Ureter (tissue), 1 donor: Measurements from ENCODE around the gene SPOCK1. TPM values are rescaled to one million over a fixed set of nuclear protein-coding genes. Genes with fewer than 3 reads are reported as not detected.
"Not testable (repeated sequence)": the region's sequence is repeated elsewhere in the genome, so short reads cannot be mapped to it uniquely, and the experiment has no call there.

Experiments used
- DNase-seq: peaks from one replicate; pipeline ENCODE4 v3.0.0-alpha.2; 2020; ENCODE audit warnings: low spot score
- total RNA-seq: library from RNA; stranded (reverse); gene quantifications from one replicate; pipeline ENCODE4 v1.2.4, GENCODE V29; 2023
- donor health status: DM: yes; HTN: yes; CAD: no.

SPOCK1 gene
- total RNA-seq, 1 donor from 2014 or later: 15.6 TPM

GRCh38 chr5:137263371-137264005 is 235.6 kb downstream of the SPOCK1 start:
- no peak for DNase-seq

- no peak for DNase-seq
Observed at GRCh38 chr5:137262818-137263217, 236.3 kb downstream of the SPOCK1 start.

DNA sequence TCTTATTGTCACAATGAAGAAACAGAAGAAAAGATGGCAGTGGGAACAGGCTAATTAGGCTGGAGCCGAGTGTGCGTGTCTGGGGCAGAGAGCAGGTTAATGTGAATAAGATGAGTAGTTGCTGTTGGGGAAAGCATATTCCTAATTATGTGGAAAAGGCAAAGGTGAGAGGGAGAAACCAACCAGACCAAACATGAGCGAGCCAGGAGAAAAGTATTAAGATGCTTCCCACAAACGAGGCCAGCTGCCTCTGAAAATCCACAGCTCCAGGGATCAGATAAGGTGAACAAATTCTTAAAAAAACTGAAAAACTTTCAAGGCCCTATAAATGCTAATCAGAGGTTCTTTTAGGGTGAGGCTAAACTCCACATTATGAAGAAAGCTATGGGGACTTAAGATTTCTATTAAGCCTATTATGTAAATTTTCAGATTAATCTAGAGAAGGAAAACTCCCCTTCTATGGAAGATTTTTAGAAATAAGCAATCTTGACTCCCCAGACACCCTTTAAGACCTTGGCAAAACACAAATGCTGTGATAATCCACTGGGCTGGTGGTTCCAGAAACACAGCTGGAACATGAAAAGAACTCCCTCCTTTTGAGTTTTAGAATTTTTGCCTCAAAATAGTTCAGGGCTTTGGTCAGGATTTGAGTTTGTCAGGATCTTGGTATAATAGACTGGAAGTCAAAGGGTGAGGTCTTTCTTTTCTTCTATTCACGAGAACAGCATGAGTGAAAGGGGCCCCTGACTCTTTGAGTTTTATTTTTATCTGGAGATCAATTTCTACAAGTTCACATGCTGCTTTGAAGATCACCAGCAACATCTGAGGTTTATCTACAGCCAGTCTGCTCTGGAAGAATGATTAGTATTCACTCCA is 238.1 kb downstream of the SPOCK1 start:
- DNase-seq: no peak

DNA sequence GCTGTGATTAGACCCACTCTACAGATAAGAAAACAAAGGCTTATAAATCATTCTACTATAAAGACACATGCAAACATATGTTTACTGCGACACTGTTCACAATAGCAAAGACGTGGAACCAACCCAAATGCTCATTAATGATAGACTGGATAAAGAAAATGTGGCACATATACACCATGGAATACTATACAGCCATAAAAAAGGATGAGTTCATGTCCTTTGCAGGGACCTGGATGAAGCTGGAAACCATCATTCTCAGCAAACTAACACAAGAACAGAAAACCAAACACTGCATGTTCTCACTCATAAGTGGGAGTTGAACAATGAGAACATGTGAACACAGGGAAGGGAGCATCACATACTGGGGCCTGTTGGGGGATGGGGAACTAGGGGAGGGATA is 240.0 kb downstream of the SPOCK1 start:
- not testable (repeated sequence) for DNase-seq

- DNase-seq: no peak
Observed at GRCh38 chr5:137254119-137255090, 244.7 kb downstream of the SPOCK1 start.

DNA sequence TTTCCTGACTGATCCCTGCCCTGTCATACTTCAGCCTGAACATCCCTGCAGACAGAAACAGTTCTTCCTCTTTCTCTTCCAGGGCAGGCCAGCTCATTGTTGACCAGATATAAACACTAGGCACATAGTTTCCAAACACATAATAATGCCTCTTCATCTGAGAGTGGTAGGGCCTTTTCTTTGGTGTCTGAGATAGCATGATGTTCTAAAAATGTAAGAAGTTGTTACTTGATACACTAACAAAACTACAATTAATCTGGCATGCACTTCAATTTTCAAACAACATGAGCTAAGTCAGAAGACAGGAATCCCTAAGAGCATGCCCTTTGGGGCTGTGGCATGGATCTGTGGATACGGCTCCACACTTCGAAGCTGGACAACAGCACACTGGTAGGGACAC is 246.6 kb downstream of the SPOCK1 start:
- DNase-seq: no peak

- DNase-seq: no peak
Observed at GRCh38 chr5:137250421-137250820, 248.7 kb downstream of the SPOCK1 start.

- DNase-seq: no peak
Observed at GRCh38 chr5:137248527-137248926, 250.6 kb downstream of the SPOCK1 start.

GRCh38 chr5:137245438-137245837 is 253.7 kb downstream of the SPOCK1 start:
- no peak for DNase-seq

GRCh38 chr5:137240285-137240684 is 258.8 kb downstream of the SPOCK1 start:
- no peak for DNase-seq

DNA sequence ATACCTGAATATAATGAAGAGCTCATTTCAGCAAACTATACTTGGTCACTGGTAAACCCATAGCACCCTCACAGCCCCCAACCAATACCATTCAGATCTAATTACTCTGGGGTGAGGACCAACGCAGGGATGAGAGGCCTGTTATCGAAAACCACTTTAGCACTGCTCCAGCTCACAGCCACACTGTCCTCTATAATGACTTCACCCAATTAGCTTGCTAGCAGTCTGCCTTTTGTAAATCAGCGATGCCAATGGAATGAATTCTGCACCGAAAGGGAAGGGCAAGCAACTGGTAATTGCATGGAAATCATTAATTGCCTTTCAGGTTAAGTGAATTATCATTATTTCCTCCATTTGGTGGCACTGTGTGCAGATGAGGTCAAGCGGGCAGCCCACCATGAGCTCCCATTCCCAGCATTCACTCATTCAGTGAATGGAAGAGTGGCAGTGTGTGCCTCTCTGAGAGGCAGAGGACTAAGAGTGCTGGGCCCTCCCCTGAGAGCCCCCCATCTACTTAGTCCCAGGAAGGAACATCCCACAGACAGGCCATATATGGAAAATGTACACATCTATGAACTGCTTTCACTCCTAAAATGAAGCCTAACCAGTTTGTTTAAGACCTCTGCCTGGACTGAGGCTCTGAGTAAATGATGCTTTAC is 262.1 kb downstream of the SPOCK1 start:
- DNase-seq: no peak

DNA sequence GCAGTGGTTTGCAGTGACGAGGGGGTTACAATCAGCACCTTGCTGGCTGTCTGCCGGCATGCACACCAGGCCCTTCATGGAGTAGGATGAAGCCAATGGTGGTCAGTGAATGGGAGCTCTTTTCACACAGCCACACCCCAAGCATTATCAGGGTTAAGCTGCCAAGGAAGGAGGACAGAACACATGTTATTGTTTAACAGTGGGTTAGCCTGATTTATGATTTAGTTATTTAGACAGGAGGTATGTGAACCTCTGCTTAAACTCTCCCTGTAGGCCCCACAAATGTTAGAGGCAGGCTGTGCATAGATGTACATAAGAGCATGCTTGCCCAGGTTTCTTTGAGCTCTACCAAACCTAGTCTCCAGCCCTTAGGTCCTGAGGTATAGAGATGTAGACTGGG is 262.9 kb downstream of the SPOCK1 start:
- no peak for DNase-seq

DNA sequence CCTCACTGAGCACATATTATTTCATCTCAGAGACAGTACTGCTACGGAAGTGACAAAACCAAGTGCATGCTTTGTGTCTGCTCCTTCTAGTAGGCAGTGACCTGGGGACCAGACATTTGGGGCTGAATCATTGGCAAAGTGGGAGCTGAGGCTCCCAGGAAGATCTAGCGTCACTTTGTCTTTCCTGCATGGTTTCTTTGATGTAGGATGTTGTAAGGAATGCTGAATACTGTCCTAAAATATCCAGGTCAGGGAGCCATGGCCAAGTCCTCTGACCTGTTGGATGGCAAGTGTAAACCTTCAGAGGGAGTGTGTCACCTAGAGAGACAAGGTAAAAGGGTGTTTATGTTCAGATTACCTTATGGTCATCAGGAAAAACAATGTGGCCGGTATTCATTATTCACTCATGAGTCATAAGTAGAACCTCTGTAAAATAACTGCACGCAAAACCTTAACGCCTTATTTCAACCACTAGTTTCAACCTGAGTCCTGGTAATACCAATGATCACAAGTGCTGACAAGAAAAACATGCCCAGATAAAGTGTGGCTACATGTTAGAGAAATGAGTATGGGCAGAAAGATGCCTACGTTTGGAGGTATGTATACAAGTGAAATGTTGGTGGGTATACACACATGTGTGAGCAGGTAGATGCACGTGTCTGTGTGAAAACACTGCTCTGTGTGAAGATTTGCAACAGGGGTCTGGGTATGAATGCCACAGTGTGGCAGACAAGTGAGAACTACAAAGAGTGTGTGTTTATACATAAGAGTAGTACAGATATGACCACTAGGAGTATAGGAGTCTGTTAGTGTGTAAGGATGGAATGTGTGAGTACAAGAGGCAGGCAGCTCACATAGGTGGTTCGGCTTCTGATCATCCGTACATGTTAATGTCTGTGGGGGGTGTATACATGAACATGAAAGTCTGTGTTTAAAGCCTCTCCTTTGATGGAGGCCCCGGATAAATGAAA is 263.9 kb downstream of the SPOCK1 start:
- no peak for DNase-seq

GRCh38 chr5:137233726-137234125 is 265.4 kb downstream of the SPOCK1 start:
- DNase-seq: no peak

DNA sequence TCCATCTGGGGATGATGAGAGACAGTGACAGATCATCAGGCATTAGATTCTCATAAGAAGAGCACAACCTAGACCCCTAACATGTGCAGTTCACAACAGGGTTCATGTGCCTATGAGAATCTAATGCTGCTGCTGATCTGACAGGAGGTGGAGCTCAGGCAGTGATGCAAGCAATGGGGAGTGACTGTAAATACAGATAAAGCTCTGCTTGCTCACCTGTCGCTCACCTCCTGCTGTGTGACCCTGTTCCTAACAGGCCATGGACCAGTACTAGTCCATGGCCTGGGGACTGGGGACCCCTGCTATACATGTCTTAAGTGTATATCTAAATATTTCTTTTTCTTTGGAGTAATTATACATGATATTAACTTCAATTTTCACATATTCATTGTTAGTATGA is 265.8 kb downstream of the SPOCK1 start:
- not testable (repeated sequence) for DNase-seq

GRCh38 chr5:137231540-137231939 is 267.6 kb downstream of the SPOCK1 start:
- DNase-seq: no peak

DNA sequence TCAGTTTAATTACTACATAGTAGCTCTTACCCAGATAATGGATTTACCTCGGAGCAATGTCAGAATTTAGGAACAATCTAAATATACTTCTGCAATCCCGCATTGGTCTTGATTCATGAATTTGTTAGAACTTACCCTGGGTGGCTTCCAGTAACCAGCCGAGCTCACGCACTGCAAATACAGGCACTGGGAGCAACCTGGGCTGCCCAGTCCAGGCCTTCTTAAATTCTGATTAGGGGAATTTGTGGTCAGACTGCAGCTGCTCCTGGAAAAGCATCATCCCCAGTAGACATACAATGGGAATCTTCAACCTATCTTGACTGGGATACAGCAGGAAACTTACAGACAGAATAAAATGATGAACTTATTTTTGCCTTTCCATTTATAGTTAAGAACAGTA is 270.3 kb downstream of the SPOCK1 start:
- DNase-seq: no peak

- DNase-seq: no peak
Observed at GRCh38 chr5:137226081-137226480, 273.0 kb downstream of the SPOCK1 start.

GRCh38 chr5:137223324-137224295 is 275.5 kb downstream of the SPOCK1 start:
- no peak for DNase-seq
